Spinal cord (tissue), 10 donors: ENCODE results near the gene SBK2. TPM values are rescaled to one million over a fixed set of nuclear protein-coding genes. Genes with fewer than 3 reads are reported as not detected.
A peak's percentile ranks its signal among the peaks of the same experiment; 100 is the strongest.
"Not testable (repeated sequence)": the region's sequence is repeated elsewhere in the genome, so short reads cannot be mapped to it uniquely, and the experiment has no call there.

Experiments
- DNase-seq, 6 donors: peaks; one replicate each; pipeline versions ENCODE4 v3.0.0 to v3.0.0-alpha.2; 2013 to 2015; ENCODE audit warnings: low spot score in 6 of 6, low read depth in 4 of 6
- H3K27ac ChIP-seq: one replicate; pipeline ENCODE4 v1.5.1; 2013; ENCODE audit warnings: low read depth, low read length, control low read depth
- H3K27me3 ChIP-seq: one replicate; pipeline ENCODE4 v1.6.1; 2013; ENCODE audit warnings: low read length; ENCODE audit not compliant: control insufficient read depth, insufficient read depth
- H3K36me3 ChIP-seq: one replicate; pipeline ENCODE4 v1.6.1; 2013; ENCODE audit warnings: low read length; ENCODE audit not compliant: control insufficient read depth, insufficient read depth
- H3K4me1 ChIP-seq: one replicate; pipeline ENCODE4 v1.6.1; 2013; ENCODE audit warnings: low read length; ENCODE audit not compliant: control insufficient read depth, insufficient read depth
- H3K4me3 ChIP-seq: one replicate; pipeline ENCODE4 v1.5.1; 2013; ENCODE audit warnings: low read depth, low read length, control low read depth
- H3K9me3 ChIP-seq: one replicate; pipeline ENCODE4 v1.6.1; 2013; ENCODE audit warnings: low read length; ENCODE audit not compliant: control insufficient read depth, insufficient read depth
- WGBS: methylation state at CpG from one replicate; pipeline ENCODE4 v1.1.5; 2013; ENCODE audit warnings: missing lambda C conversion rate; ENCODE audit not compliant: insufficient coverage; 5-methylcytosine and 5-hydroxymethylcytosine counted together
- polyA plus RNA-seq, 2 donors: library from polyadenylated mRNA; unstranded; fragments of 120-200 nt; gene quantifications; one replicate each; pipeline ENCODE4 v1.2.1, GENCODE V29; 2013; ENCODE audit not compliant: insufficient read length in 2 of 2
- total RNA-seq, 2 donors: library from RNA; depleted of rRNA in 1 of 2; stranded (reverse); fragments of 120-200 nt in 1 of 2; fragments of >200 nt in 1 of 2; gene quantifications; one replicate each; pipeline versions ENCODE4 v1.2.3 to v1.2.4, GENCODE V29; 2013 to 2014
- donor health status: healthy.

Gene SBK2
- total and polyA plus RNA-seq, 4 donors: 0.15 to 0.44 TPM; not detected in 2

- no peaks in the 10 kb centered on the region for H3K4me1 ChIP-seq
- no peaks in the 10 kb centered on the region for H3K9me3 ChIP-seq
- no peaks in the 10 kb centered on the region for H3K27me3 ChIP-seq
- DNase-seq: no peak
- WGBS: 77% methylated on average over 2 of the region's 5 CpGs
- H3K27ac ChIP-seq: no peak overlapping the region
- no peak overlapping the region for H3K4me3 ChIP-seq
- no peaks in the 10 kb centered on the region for H3K36me3 ChIP-seq
Measured at GRCh38 chr19:55538132-55538531, 1.2 kb upstream of the SBK2 start.

GRCh38 chr19:55537741-55538111, 793 bp upstream of the SBK2 start:
- 65% methylated on average over 2 of the region's 5 CpGs for WGBS
- H3K4me1 ChIP-seq: no peaks in the 10 kb centered on the region

GRCh38 chr19:55536366-55536765, 567 bp downstream of the SBK2 start:
- WGBS: 85% methylated on average over 3 of the region's 11 CpGs

More at GRCh38 chr19:55537741-55538111, 793 bp upstream of the SBK2 start:
- Histone ChIP-seq H3K9me3 (no peaks in the 10 kb centered on the region), H3K36me3 (no peaks in the 10 kb centered on the region), H3K27me3 (no peaks in the 10 kb centered on the region), H3K4me3 (no peak overlapping the region), H3K27ac (no peak overlapping the region)
- DNase-seq: no peak

GRCh38 chr19:55535965-55536350, 975 bp downstream of the SBK2 start:
- no peaks in the 10 kb centered on the region for H3K36me3 ChIP-seq
- H3K27me3 ChIP-seq: no peaks in the 10 kb centered on the region
- H3K9me3 ChIP-seq: no peaks in the 10 kb centered on the region
- no peaks in the 10 kb centered on the region for H3K4me1 ChIP-seq
- 82% methylated on average over 21 of the region's 22 CpGs for WGBS
- no peak overlapping the region for H3K4me3 ChIP-seq
- DNase-seq: no peak
- H3K27ac ChIP-seq: no peak overlapping the region

More at GRCh38 chr19:55536366-55536765, 567 bp downstream of the SBK2 start:
- Histone ChIP-seq H3K4me1 (no peaks in the 10 kb centered on the region), H3K27ac (no peak overlapping the region), H3K27me3 (no peaks in the 10 kb centered on the region), H3K9me3 (no peaks in the 10 kb centered on the region), H3K36me3 (no peaks in the 10 kb centered on the region), H3K4me3 (no peak overlapping the region)
- DNase-seq: no peak

GRCh38 chr19:55535173-55535964, 1.6 kb downstream of the SBK2 start:
- no peak overlapping the region for H3K4me3 ChIP-seq
- H3K27ac ChIP-seq: no peak overlapping the region
- no peaks in the 10 kb centered on the region for H3K4me1 ChIP-seq
- no peak for DNase-seq
- 81% methylated on average over 9 of the region's 12 CpGs for WGBS
- no peaks in the 10 kb centered on the region for H3K9me3 ChIP-seq
- H3K27me3 ChIP-seq: no peaks in the 10 kb centered on the region
- H3K36me3 ChIP-seq: no peaks in the 10 kb centered on the region

- H3K27me3 ChIP-seq, H3K4me3 ChIP-seq, H3K36me3 ChIP-seq, H3K9me3 ChIP-seq, H3K4me1 ChIP-seq, H3K27ac ChIP-seq, DNase-seq: not testable (repeated sequence)
- WGBS: 89% methylated on average over 7 of the region's 7 CpGs
Measured at GRCh38 chr19:55534280-55534679, 2.7 kb downstream of the SBK2 start.

- H3K9me3 ChIP-seq: no peaks in the 10 kb centered on the region
- 92% methylated on average over 25 of the region's 26 CpGs for WGBS
- no peak overlapping the region for H3K4me3 ChIP-seq
- peaks cover 12% of the 10 kb centered on the region for H3K4me1 ChIP-seq
- H3K36me3 ChIP-seq: peaks cover 3% of the 10 kb centered on the region
- H3K27me3 ChIP-seq: no peaks in the 10 kb centered on the region
- DNase-seq: no peak
- no peak overlapping the region for H3K27ac ChIP-seq
Measured at GRCh38 chr19:55530996-55531395, 5.9 kb downstream of the SBK2 start.

- no peak overlapping the region for H3K27ac ChIP-seq
- no peak for DNase-seq
- peaks cover 3% of the 10 kb centered on the region for H3K36me3 ChIP-seq
- H3K27me3 ChIP-seq: no peaks in the 10 kb centered on the region
- peaks cover 12% of the 10 kb centered on the region for H3K4me1 ChIP-seq
- WGBS: 88% methylated on average over 56 of the region's 56 CpGs
- no peak overlapping the region for H3K4me3 ChIP-seq
- no peaks in the 10 kb centered on the region for H3K9me3 ChIP-seq
Measured at GRCh38 chr19:55529636-55530234, 7.2 kb downstream of the SBK2 start.

GRCh38 chr19:55528030-55528803, 8.7 kb downstream of the SBK2 start:
- Histone ChIP-seq H3K4me1 (peaks cover 12% of the 10 kb centered on the region), H3K9me3 (no peaks in the 10 kb centered on the region), H3K4me3 (no peak overlapping the region), H3K27ac (no peak overlapping the region), H3K27me3 (no peaks in the 10 kb centered on the region), H3K36me3 (peaks cover 3% of the 10 kb centered on the region)
- 50% methylated on average over 5 of the region's 15 CpGs for WGBS
- DNase-seq: peak in 2 of 6 donors; percentile 38 to 41
